B cell (primary cell): ENCODE results near the gene ST6GALNAC3. TPM values are rescaled to one million over a fixed set of nuclear protein-coding genes. Genes with fewer than 3 reads are reported as not detected.

Experiments used
- ATAC-seq: fragments of 200-7000 bp; cut with Tn5 transposase; one replicate; pipeline ENCODE4 v1.10.0; 2021; ENCODE audit warnings: low read depth, mild to moderate bottlenecking, moderate number of reproducible peaks, moderate library complexity
- CTCF ChIA-PET: fragments of 350-600 bp; sonication (Branson Sonifier 250); formaldehyde crosslinking; loops from one replicate; lab custom pipeline; 2021; ENCODE audit warnings: antibody characterized with exemption, inconsistent platforms; lab: Charles Lee
- POLR2A ChIA-PET: fragments of 350-600 bp; sonication (Branson Sonifier 250); formaldehyde crosslinking; loops from one replicate; lab custom pipeline; 2021; ENCODE audit warnings: antibody characterized with exemption; lab: Charles Lee
- DNase-seq: peaks from one replicate; pipeline ENCODE4 v3.0.0; 2013
- H2AFZ ChIP-seq: 2 replicates; pipeline ENCODE4 v1.6.1; 2012; ENCODE audit warnings: mild to moderate bottlenecking, low read depth, low read length; ENCODE audit not compliant: insufficient read depth, poor library complexity, severe bottlenecking
- H3K27ac ChIP-seq, 2 donors: 1 replicate in 1 of 2; 2 replicates in 1 of 2; pipeline ENCODE4 v1.5.1; 2012 to 2013; ENCODE audit warnings: low read length in 2 of 2, mild to moderate bottlenecking in 2 of 2, moderate library complexity in 1 of 2
- H3K27me3 ChIP-seq, 4 experiments: fragments of 200-600 bp in 1 of 4; sonication (generic) in 1 of 4; replicated peaks in 1 of 4; 1 replicate in 2 of 4; 2 replicates in 2 of 4; pipeline versions ENCODE4 v1.6.1 to v1.7.0; 2013 to 2016; ENCODE audit warnings: low read length in 3 of 4, mild to moderate bottlenecking in 2 of 4, mixed read lengths in 1 of 4, moderate library complexity in 1 of 4; ENCODE audit not compliant: insufficient read depth in 4 of 4, control insufficient read depth in 3 of 4; ENCODE audit errors: control extremely low read depth in 1 of 4
- H3K36me3 ChIP-seq, 2 experiments: replicated peaks in 1 of 2; 1 replicate in 1 of 2; 2 replicates in 1 of 2; pipeline versions ENCODE4 v1.6.1 to v1.7.1; 2013; ENCODE audit warnings: low read length in 1 of 2; ENCODE audit not compliant: insufficient read depth in 2 of 2, control insufficient read depth in 1 of 2; ENCODE audit errors: control extremely low read depth in 1 of 2, extremely low read depth in 1 of 2
- H3K4me1 ChIP-seq, 2 donors: fragments of 200-600 bp in 1 of 2; sonication (generic) in 1 of 2; 1 replicate in 1 of 2; 2 replicates in 1 of 2; pipeline versions ENCODE4 v1.5.1 to v1.6.1; 2013 to 2017; ENCODE audit warnings: low read length in 2 of 2; ENCODE audit not compliant: control insufficient read depth in 2 of 2, insufficient read depth in 2 of 2
- H3K4me2 ChIP-seq: replicated peaks from 2 replicates; pipeline ENCODE3; 2012; ENCODE audit warnings: mild to moderate bottlenecking, low read depth, low read length; ENCODE audit not compliant: poor library complexity, severe bottlenecking
- H3K4me3 ChIP-seq, 5 experiments: fragments of 200-600 bp in 1 of 5; sonication (generic) in 1 of 5; 1 replicate in 3 of 5; 2 replicates in 2 of 5; pipeline versions ENCODE4 v1.5.1 to v1.7.0; 2011 to 2016; ENCODE audit warnings: low read length in 4 of 5, mild to moderate bottlenecking in 4 of 5, low read depth in 2 of 5, control low read depth in 1 of 5, moderate library complexity in 1 of 5; ENCODE audit not compliant: insufficient read depth in 1 of 5; ENCODE audit errors: control extremely low read depth in 1 of 5, extremely low read depth in 1 of 5
- H3K79me2 ChIP-seq: fragments of 200-600 bp; sonication (generic); one replicate; pipeline ENCODE4 v1.6.0; 2016; ENCODE audit warnings: low read length; ENCODE audit not compliant: control insufficient read depth, insufficient read depth
- H3K9ac ChIP-seq: fragments of 200-600 bp; sonication (generic); 2 replicates; pipeline ENCODE4 v1.6.1; 2017; ENCODE audit warnings: mild to moderate bottlenecking, low read length, moderate library complexity
- H3K9me3 ChIP-seq, 3 donors: one replicate each; pipeline versions ENCODE4 v1.6.1 to v1.7.1; 2013; ENCODE audit warnings: low read length in 2 of 3; ENCODE audit not compliant: control insufficient read depth in 2 of 3, insufficient read depth in 1 of 3; ENCODE audit errors: control extremely low read depth in 1 of 3
- H4K20me1 ChIP-seq: 2 replicates; pipeline ENCODE4 v1.6.0; 2012; ENCODE audit warnings: mild to moderate bottlenecking, low read length; ENCODE audit not compliant: insufficient read depth, control insufficient read depth, poor library complexity, severe bottlenecking
- H3K27ac Mint-ChIP-seq: one replicate; pipeline ENCODE4 v1.8.0; 2021; ENCODE audit warnings: mixed read lengths
- H3K27me3 Mint-ChIP-seq: one replicate; pipeline ENCODE4 v1.8.0; 2021; ENCODE audit warnings: mixed read lengths
- H3K4me1 Mint-ChIP-seq: one replicate; pipeline ENCODE4 v1.8.0; 2021; ENCODE audit warnings: mixed read lengths
- H3K4me3 Mint-ChIP-seq: one replicate; pipeline ENCODE4 v1.8.0; 2021; ENCODE audit warnings: mixed read lengths
- H3K9me3 Mint-ChIP-seq: one replicate; pipeline ENCODE4 v1.8.0; 2022; ENCODE audit warnings: mixed read lengths; ENCODE audit not compliant: insufficient read depth
- CTCF ChIP-seq: fragments of 200-600 bp; IDR thresholded peaks from one replicate; pipeline ENCODE4 v1.8.0; 2022; ENCODE audit warnings: antibody characterized with exemption, mild to moderate bottlenecking
- EZH2 ChIP-seq: IDR thresholded peaks from 2 replicates; pipeline ENCODE4 v1.6.1; 2012; ENCODE audit warnings: borderline replicate concordance, low read depth, mild to moderate bottlenecking, moderate library complexity, low read length; ENCODE audit not compliant: insufficient read depth, poor library complexity, severe bottlenecking
- WGBS: methylation state at CpG from one replicate; pipeline ENCODE4 v1.1.5; 2013; ENCODE audit warnings: missing lambda C conversion rate; ENCODE audit not compliant: insufficient coverage; 5-methylcytosine and 5-hydroxymethylcytosine counted together
- intact Hi-C: fragments of 100-400 bp; cut with micrococcal nuclease; formaldehyde crosslinking; loops from one replicate; pipeline ENCODE4 v1.10.0; 2022
- polyA plus RNA-seq: library from polyadenylated mRNA; depleted of rRNA; stranded (reverse); fragments of >200 nt; gene quantifications from 2 replicates; pipeline ENCODE4 v1.2.3, GENCODE V29; 2012
- total RNA-seq, 2 donors: library from RNA; stranded (reverse); fragments of 120-200 nt in 1 of 2; gene quantifications; 1 replicate in 1 of 2; 2 replicates in 1 of 2; pipeline versions ENCODE4 v1.2.3 to v1.2.4, GENCODE V29; 2013 to 2022

The ST6GALNAC3 gene
- total and polyA plus RNA-seq, 2 donors (not counting 1 experiment from before 2014, with no cell fraction given) = 3.0 to 17.3 TPM

- no peaks in the 10 kb centered on the region for H3K27me3 Mint-ChIP-seq
- no peak overlapping the region for H3K9ac ChIP-seq
- 100% methylated on average over 3 of the region's 7 CpGs for WGBS
- no peak overlapping the region for H3K4me3 ChIP-seq
- ChIA-PET POLR2A (no interaction called here), CTCF (interaction anchor here (1.0 kb wide), 1 partner anchor 11 kb away, joined by 4 read pairs; no protein-coding TSS in a partner anchor)
- H3K27ac Mint-ChIP-seq = no peak overlapping the region
- no peaks in the 10 kb centered on the region for H3K9me3 Mint-ChIP-seq
- H3K36me3 ChIP-seq = no peaks in the 10 kb centered on the region
- no peaks in the 10 kb centered on the region for H3K27me3 ChIP-seq
- no peak overlapping the region for H3K27ac ChIP-seq
- intact Hi-C loops = no loop called here
- no peaks in the 10 kb centered on the region for H3K4me1 Mint-ChIP-seq
- DNase-seq = no peak
- no peak for ATAC-seq
- H3K79me2 ChIP-seq = no peaks in the 10 kb centered on the region
- no peaks in the 10 kb centered on the region for H4K20me1 ChIP-seq
- H2AFZ ChIP-seq = no peak overlapping the region
- H3K4me1 ChIP-seq = no peaks in the 10 kb centered on the region
- TF ChIP-seq CTCF (no peak), EZH2 (no peak)
- H3K9me3 ChIP-seq = no peaks in the 10 kb centered on the region
- H3K4me2 ChIP-seq = no peak overlapping the region
- no peak overlapping the region for H3K4me3 Mint-ChIP-seq
Observed at GRCh38 chr1:76124196-76124595, 49.6 kb downstream of the ST6GALNAC3 start.

GRCh38 chr1:76125473-76126219, 51.1 kb downstream of the ST6GALNAC3 start:
- intact Hi-C loops = no loop called here
- Histone ChIP-seq H3K79me2 (no peaks in the 10 kb centered on the region), H3K9me3 (no peaks in the 10 kb centered on the region), H2AFZ (no peak overlapping the region), H3K27me3 (no peaks in the 10 kb centered on the region), H3K27ac (no peak overlapping the region), H3K9ac (no peak overlapping the region), H3K36me3 (no peaks in the 10 kb centered on the region), H3K4me1 (no peaks in the 10 kb centered on the region), H3K4me2 (no peak overlapping the region), H3K4me3 (no peak overlapping the region), H4K20me1 (no peaks in the 10 kb centered on the region)
- H3K4me1 Mint-ChIP-seq = no peaks in the 10 kb centered on the region
- no peak for TF ChIP-seq EZH2
- TF ChIP-seq CTCF = no peak
- CTCF ChIA-PET = no interaction called here
- ATAC-seq (no peak), DNase-seq (no peak)
- H3K9me3 Mint-ChIP-seq = no peaks in the 10 kb centered on the region
- POLR2A ChIA-PET = no interaction called here
- H3K27me3 Mint-ChIP-seq = no peaks in the 10 kb centered on the region
- no peak overlapping the region for H3K4me3 Mint-ChIP-seq
- no peak overlapping the region for H3K27ac Mint-ChIP-seq
- 80% methylated on average over 1 of the region's 3 CpGs for WGBS
